Measurements from ENCODE around the gene ZFC3H1. TPM values are rescaled to one million over a fixed set of nuclear protein-coding genes. Genes with fewer than 3 reads are reported as not detected.

The ZFC3H1 gene
- total RNA-seq, 1 experiment from 2014 or later, result 37.1 TPM

- ATAC-seq, result no peak
- ChIA-PET POLR2A (no interaction called here), RAD21 (ENCODE audit: low non-redundant PET in 1 of 2, low total read pairs in 2 of 2, uncharacterized antibody in 2 of 2, unreplicated experiment in 2 of 2) (no interaction called here), CTCF (no interaction called here)
- Histone ChIP-seq H3K27me3 (ENCODE audit: insufficient read depth, low read length) (no peaks in the 10 kb centered on the region), H4K20me1 (ENCODE audit: insufficient read depth) (no peaks in the 10 kb centered on the region), H3K9me2 (ENCODE audit: insufficient read depth) (no peaks in the 10 kb centered on the region), H3K79me2 (ENCODE audit: insufficient read depth, low read length) (no peaks in the 10 kb centered on the region), H2AFZ (ENCODE audit: low read depth, low read length, poor library complexity, severe bottlenecking) (no peak overlapping the region), H3K4me3 (replicated peaks in 1 of 2; ENCODE audit: low read depth in 1 of 2, low read length in 2 of 2) (no peak overlapping the region), H3K9me3 (ENCODE audit: control insufficient read depth in 1 of 2, insufficient read depth in 1 of 2, low read depth in 1 of 2, low read length in 2 of 2) (no peaks in the 10 kb centered on the region), H3K27ac (ENCODE audit: low read depth, low read length) (no peak overlapping the region), H3K4me2 (ENCODE audit: low read length) (no peak overlapping the region), H3K36me3 (ENCODE audit: control insufficient read depth in 1 of 2, insufficient read depth in 2 of 2, low read length in 2 of 2) (peaks cover 0 to 4% of the 10 kb centered on the region in 2 experiments; a peak in 2 of 4 replicates), H3K9ac (ENCODE audit: low read length) (no peak overlapping the region), H3K4me1 (ENCODE audit: control insufficient read depth in 1 of 2, insufficient read depth in 2 of 2, low read length in 2 of 2) (no peaks in the 10 kb centered on the region)
- intact Hi-C loops (cut with micrococcal nuclease), result no loop called here
- DNase-seq (ENCODE audit: low read depth, low spot score), result no peak
- BruUV-seq (replicated peaks), result no TSS peak
- TF ChIP-seq JUND (IDR thresholded peaks at IDR 0.05), result no peak
- TF ChIP-seq ZFX (IDR thresholded peaks at IDR 0.05), result no peak
- TF ChIP-seq ZNF274 (IDR thresholded peaks at IDR 0.05; ENCODE audit: low read depth, low read length), result no peak
- no peak for TF ChIP-seq ELF1 (IDR thresholded peaks at IDR 0.05; ENCODE audit: borderline replicate concordance, low read depth)
- TF ChIP-seq CEBPB (IDR thresholded peaks at IDR 0.05; ENCODE audit: low read depth), result no peak
- TF ChIP-seq EZH2phosphoT487 (IDR thresholded peaks at IDR 0.05; ENCODE audit: borderline replicate concordance), result no peak
- no peak for TF ChIP-seq FOSL1 (IDR thresholded peaks at IDR 0.05; ENCODE audit: low read depth)
- TF ChIP-seq REST (IDR thresholded peaks at IDR 0.05; ENCODE audit: low read depth), result no peak
- TF ChIP-seq TCF7L2 (IDR thresholded peaks at IDR 0.05; ENCODE audit: borderline replicate concordance, extremely low read depth, insufficient read depth, insufficient read length), result no peak
Observed at GRCh38 chr12:71693126-71693525, 29.5 kb upstream of the ZFC3H1 start.

Data from HCT116 (cell line).